ENCODE results near the gene CAMK4.

- TF ChIP-seq POLR2AphosphoS5 (IDR thresholded peaks at IDR 0.05; ENCODE audit: low read depth, low read length) = no peak
- no peak for TF ChIP-seq POLR2A (IDR thresholded peaks at IDR 0.05; ENCODE audit: low read depth, low read length)
These were observed 17.5 kb downstream of the CAMK4 start for GRCh38 chr5:111241696-111242095.
